AG04449 (cell line): ENCODE data around the gene RBL1.

Experiments
- CTCF ChIA-PET: fragments of 350-600 bp; formaldehyde crosslinking; extraction: SDS; loops from one replicate; lab custom pipeline; 2021; ENCODE audit warnings: antibody characterized with exemption; lab: Yijun Ruan, JAX
- POLR2A ChIA-PET: fragments of 400-600, 350-600 bp; formaldehyde crosslinking; extraction: SDS; loops from one replicate; lab custom pipeline; 2020; ENCODE audit warnings: antibody characterized with exemption, inconsistent platforms; lab: Yijun Ruan, JAX
- DNase-seq: peaks from one replicate; pipeline ENCODE4 v3.0.0-alpha.2; 2010; ENCODE audit warnings: low read depth, low spot score
- H3K4me3 ChIP-seq: 2 replicates; pipeline ENCODE4 v1.5.1; 2011; ENCODE audit warnings: low read depth, mild to moderate bottlenecking, control low read depth, low read length
- CTCF ChIP-seq: IDR thresholded peaks from one replicate; pipeline ENCODE4 v1.5.1; 2011; ENCODE audit warnings: mild to moderate bottlenecking, moderate library complexity, low read length, control low read depth, inconsistent platforms; ENCODE audit not compliant: insufficient read depth; ENCODE audit errors: missing control alignments

Gene RBL1, protein sequence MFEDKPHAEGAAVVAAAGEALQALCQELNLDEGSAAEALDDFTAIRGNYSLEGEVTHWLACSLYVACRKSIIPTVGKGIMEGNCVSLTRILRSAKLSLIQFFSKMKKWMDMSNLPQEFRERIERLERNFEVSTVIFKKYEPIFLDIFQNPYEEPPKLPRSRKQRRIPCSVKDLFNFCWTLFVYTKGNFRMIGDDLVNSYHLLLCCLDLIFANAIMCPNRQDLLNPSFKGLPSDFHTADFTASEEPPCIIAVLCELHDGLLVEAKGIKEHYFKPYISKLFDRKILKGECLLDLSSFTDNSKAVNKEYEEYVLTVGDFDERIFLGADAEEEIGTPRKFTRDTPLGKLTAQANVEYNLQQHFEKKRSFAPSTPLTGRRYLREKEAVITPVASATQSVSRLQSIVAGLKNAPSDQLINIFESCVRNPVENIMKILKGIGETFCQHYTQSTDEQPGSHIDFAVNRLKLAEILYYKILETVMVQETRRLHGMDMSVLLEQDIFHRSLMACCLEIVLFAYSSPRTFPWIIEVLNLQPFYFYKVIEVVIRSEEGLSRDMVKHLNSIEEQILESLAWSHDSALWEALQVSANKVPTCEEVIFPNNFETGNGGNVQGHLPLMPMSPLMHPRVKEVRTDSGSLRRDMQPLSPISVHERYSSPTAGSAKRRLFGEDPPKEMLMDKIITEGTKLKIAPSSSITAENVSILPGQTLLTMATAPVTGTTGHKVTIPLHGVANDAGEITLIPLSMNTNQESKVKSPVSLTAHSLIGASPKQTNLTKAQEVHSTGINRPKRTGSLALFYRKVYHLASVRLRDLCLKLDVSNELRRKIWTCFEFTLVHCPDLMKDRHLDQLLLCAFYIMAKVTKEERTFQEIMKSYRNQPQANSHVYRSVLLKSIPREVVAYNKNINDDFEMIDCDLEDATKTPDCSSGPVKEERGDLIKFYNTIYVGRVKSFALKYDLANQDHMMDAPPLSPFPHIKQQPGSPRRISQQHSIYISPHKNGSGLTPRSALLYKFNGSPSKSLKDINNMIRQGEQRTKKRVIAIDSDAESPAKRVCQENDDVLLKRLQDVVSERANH

GRCh38 chr20:37095599-37096414 is at the start of gene RBL1:
RBL1 (minus strand) TSS chr20:37095997; CDS start chr20:37095928, 69 bp downstream.
- ChIA-PET CTCF (interaction anchor here (0.6 to 3.6 kb wide), 7 partner anchors 14 to 86 kb away, joined by 3 to 21 read pairs (median 4); no protein-coding TSS in a partner anchor), POLR2A (no interaction called here)
- peak; percentile 38 for TF ChIP-seq CTCF
- DNase-seq = peak; percentile 14
- H3K4me3 ChIP-seq = peak within 1 kb of the TSS; percentile 85

- CTCF ChIA-PET = interaction anchor here (1.0 kb wide), 1 partner anchor 34 kb away, joined by 3 read pairs; no protein-coding TSS in a partner anchor
- POLR2A ChIA-PET = interaction anchor here (0.7 kb wide), 1 partner anchor 164 kb away, joined by 3 read pairs; no protein-coding TSS in a partner anchor
- no peak for TF ChIP-seq CTCF
- no peak for DNase-seq
- no peak overlapping the region for H3K4me3 ChIP-seq
These were observed 49.1 kb upstream of the RBL1 start for GRCh38 chr20:37144856-37145404.

DNA sequence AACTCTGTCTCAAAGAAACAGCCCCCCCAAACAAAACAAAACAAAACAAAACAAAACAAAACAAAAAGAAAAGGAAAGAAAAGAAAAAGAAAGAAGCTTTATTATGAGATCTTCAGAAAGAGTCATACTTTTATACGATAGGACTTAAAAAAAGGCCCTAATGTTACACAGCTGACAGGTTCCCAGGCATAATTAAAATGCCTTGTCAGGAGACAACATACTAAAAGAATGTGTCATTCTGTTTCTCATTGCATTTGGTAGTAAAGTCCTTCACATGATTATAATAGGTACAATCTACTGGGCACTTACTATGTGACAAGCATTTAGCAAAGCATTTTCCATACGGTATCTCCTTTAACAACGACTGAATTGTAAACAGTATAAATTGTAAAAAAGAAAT is 46.9 kb upstream of the RBL1 start:
- H3K4me3 ChIP-seq = no peak overlapping the region
- ChIA-PET POLR2A (no interaction called here), CTCF (interaction anchor here (1.4 kb wide), 1 partner anchor 13 kb away, joined by 5 read pairs; no protein-coding TSS in a partner anchor)
- no peak for TF ChIP-seq CTCF
- DNase-seq = no peak

- CTCF ChIA-PET = no interaction called here
- H3K4me3 ChIP-seq = no peak overlapping the region
- POLR2A ChIA-PET = no interaction called here
- no peak for TF ChIP-seq CTCF
- no peak for DNase-seq
These were observed 41.8 kb upstream of the RBL1 start for GRCh38 chr20:37137547-37137946.

DNA sequence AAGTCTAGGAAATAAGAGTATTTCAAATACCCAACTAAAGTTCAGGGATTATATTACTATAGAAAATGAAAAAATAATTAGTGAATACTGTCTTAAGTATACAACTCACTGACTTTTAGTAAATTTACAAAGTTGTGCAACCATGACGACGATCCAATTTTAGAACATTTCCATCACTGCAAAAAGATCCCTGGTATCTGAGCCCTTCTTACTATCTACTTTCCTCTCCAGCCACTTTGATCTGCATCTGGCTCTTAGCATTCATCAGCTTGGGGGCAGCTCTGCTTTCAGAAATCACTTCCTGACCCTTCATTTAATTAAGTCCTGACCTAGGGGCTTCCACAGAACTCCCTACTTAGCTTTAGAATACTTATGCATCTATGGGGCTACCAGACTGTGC is 38.2 kb upstream of the RBL1 start:
- no peak for TF ChIP-seq CTCF
- no peak overlapping the region for H3K4me3 ChIP-seq
- ChIA-PET POLR2A (no interaction called here), CTCF (no interaction called here)
- no peak for DNase-seq
